GM12801 (cell line): Measurements from ENCODE around the gene GRIN2A.

ENCODE experiments used
- TF ChIP-seq, protein P1 (sequence below): IDR thresholded peaks from one replicate; pipeline ENCODE4 v1.5.1; 2011; ENCODE audit warnings: control low read depth; ENCODE audit not compliant: insufficient read length; ENCODE audit errors: extremely low read depth

The GRIN2A gene

DNA sequence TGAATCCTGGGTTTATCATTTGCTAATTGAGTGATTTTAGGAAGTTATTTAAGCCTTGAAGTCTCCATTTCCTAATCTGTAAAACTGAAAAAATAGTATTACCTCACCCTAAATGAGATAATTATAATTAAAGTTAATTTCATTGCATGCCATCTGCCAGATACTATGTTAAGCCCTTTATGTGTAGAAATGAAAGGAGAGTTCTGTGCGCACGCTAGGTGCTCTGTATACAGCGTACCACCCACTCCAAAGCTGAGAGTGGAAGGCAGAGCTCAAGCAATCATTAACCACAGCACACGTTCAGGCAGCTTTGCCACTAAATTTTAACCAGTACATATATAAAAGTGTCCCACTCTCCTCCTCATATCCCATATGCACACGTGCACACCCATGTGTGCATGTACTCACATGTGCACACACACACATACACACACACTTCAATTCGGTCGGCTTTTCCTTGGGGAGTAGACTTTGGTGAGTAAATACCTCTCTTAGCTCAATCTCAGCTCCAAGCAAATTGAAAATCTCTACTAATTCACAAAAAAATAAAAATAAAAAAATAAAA is 204.8 kb downstream of the GRIN2A start:
- TF ChIP-seq, protein P1, sequence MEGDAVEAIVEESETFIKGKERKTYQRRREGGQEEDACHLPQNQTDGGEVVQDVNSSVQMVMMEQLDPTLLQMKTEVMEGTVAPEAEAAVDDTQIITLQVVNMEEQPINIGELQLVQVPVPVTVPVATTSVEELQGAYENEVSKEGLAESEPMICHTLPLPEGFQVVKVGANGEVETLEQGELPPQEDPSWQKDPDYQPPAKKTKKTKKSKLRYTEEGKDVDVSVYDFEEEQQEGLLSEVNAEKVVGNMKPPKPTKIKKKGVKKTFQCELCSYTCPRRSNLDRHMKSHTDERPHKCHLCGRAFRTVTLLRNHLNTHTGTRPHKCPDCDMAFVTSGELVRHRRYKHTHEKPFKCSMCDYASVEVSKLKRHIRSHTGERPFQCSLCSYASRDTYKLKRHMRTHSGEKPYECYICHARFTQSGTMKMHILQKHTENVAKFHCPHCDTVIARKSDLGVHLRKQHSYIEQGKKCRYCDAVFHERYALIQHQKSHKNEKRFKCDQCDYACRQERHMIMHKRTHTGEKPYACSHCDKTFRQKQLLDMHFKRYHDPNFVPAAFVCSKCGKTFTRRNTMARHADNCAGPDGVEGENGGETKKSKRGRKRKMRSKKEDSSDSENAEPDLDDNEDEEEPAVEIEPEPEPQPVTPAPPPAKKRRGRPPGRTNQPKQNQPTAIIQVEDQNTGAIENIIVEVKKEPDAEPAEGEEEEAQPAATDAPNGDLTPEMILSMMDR = no peak

DNA sequence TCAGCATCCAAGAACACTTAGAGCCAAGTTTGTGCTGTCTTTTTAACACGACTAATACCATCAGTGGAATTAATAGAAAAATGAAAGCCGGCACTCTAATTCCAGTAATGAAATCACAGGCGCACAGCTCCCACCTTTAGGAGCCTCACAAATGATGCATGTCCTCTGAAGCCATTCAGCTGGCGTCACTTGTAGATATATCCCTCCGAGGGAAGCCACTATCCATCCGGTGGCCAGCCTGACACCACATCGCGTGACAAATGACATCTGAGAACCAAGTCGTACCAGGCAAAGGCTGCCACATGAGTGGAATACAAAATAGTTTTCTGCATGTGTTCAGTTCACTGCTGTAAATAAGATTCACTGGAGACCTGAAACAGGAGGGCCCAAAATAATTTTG is 205.6 kb downstream of the GRIN2A start:
- TF ChIP-seq, protein P1 = no peak

DNA sequence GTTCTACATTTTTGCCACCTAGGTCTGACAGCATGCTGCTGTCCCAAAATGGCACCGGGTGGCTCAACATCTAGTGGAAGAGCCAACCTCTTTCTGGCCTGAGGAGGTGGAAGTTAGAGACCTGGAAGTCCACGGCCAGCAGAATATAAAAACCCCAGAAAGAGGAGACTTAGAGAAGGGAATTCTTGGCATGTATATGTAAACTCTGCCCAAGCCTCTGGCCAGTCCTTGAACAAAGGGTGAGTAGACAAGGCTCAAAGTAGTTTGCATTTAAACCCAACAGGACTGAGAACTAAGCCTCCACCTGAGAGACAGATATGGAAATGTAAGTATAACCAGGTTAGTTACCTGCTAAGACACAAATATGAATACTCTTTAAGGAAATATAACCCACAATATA is 210.3 kb downstream of the GRIN2A start:
- TF ChIP-seq, protein P1 = no peak

DNA sequence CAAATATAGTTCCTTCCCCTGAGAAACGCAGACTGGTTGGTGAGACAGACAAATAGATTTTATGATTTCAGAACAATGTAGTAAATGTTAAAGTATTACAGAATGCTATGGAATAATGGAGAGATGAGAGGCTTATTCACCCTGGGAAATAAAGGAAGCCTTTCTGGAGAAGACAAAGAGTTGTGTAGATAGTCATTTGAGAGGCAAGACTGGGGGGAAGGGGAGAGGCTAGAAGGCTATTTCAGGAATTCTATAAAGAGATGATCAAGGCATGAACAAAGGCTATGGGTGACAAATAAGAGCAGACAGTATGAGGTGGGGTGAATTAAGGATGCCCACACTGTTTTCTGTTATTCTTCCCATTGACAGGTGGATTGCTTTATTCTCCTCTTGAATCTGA is 211.4 kb downstream of the GRIN2A start:
- TF ChIP-seq, protein P1 = no peak

DNA sequence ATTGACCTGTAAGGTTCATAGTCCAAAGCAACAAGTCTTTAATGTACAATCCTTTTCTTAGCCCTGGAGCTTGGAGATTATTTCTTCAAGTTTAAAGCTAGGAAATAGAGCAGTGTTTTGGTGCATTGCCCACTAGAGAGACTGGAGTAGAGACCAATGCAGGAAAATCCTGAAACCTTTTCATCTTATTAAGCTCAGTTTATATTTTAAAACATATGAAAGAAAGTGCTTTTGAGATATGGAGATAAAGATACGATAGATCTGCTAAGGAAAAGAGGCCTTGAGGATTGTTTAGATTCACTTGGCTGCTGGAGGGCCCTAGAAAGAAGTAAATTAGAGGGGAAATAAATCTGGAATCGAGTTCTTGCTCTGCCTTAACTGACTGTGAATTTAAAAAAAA is 212.0 kb downstream of the GRIN2A start:
- TF ChIP-seq, protein P1 = no peak

DNA sequence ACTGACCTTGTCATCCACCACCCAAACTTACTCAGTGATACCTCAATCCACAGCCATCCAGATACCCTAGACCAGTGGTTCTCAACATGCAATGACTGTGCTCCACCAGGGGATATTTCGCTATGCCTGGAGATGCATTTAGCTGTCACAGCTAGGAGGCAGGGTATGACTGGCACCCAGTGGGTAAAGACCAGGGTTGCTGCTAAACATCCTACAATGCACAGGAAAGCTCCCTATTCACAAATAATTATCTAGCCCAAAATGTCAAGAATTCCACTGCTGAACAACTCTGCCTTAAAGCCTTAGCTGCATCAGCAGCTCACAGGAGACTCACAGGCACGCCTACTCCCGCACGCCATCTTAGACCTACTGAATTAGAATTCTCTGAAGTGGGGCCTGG is 212.6 kb downstream of the GRIN2A start:
- TF ChIP-seq, protein P1 = no peak

DNA sequence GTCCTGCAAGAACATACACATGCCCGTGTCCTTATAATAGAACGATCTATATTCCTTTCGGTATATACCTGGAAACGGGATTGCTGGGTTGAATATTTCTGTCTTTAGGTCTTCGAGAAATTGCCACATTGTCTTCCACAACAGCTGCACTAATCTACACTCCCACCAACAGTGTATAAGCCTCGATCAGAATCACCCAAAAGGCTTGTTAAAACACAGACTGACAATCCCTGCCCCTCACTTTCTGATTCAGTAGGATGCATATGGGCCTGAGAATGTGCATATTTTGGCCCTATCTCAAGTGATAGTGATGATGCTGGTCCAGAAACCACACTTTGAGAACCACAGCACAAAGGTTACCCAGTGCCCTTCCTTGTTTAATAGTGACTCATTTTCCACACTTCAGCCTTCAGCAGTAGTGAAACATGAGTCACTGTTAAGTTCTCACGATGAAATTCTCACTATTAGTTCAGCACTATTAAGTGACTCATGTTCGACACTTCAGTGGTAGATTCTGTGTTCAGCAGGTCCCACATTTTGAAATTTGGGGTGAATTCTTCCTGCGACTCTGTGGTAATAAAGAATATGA is 215.6 kb downstream of the GRIN2A start:
- TF ChIP-seq, protein P1 = no peak
